K562 (cell line): ENCODE measurements around the gene GIPR. TPM values are rescaled to one million over a fixed set of nuclear protein-coding genes. Genes with fewer than 3 reads are reported as not detected.

Experiments used
- CHCHD3 ChIP-seq: fragments of 250-450 bp; sonication (Bioruptor Pico); IDR thresholded peaks from 2 replicates; pipeline ENCODE4 v2.1.2; 2022; ENCODE audit warnings: mild to moderate bottlenecking
- CREM ChIP-seq: IDR thresholded peaks from 2 replicates; pipeline ENCODE4 v1.6.1; 2014; ENCODE audit warnings: antibody characterized with exemption, low read depth
- CSDE1 ChIP-seq, 2 experiments: fragments of 450-650 bp; IDR thresholded peaks; 2 replicates each; pipeline ENCODE4 v1.6.1; 2016; ENCODE audit warnings: mild to moderate bottlenecking in 1 of 2
- DLX4 ChIP-seq: fragments of 250-450 bp; sonication (Bioruptor Pico); IDR thresholded peaks from 2 replicates; pipeline ENCODE4 v1.6.1; 2021; ENCODE audit warnings: mild to moderate bottlenecking
- ETV5 ChIP-seq: sonication (generic); formaldehyde crosslinking; IDR thresholded peaks from 2 replicates; pipeline ENCODE4 v1.4.0; 2020; ENCODE audit warnings: low read depth, mild to moderate bottlenecking, missing genetic modification reagents
- HOMEZ ChIP-seq: fragments of 250-450 bp; sonication (Bioruptor Pico); IDR thresholded peaks from 2 replicates; pipeline ENCODE4 v1.4.0; 2020; ENCODE audit warnings: mild to moderate bottlenecking, moderate library complexity
- NCOA2 ChIP-seq, 2 experiments: fragments of 450-650 bp; IDR thresholded peaks; 2 replicates each; pipeline ENCODE4 v1.6.1; 2018; ENCODE audit warnings: mild to moderate bottlenecking in 2 of 2, moderate library complexity in 1 of 2; ENCODE audit not compliant: partially characterized antibody in 2 of 2
- ZBTB40 ChIP-seq, 2 experiments: fragments of 450-650 bp in 1 of 2; sonication (generic) in 1 of 2; formaldehyde crosslinking in 1 of 2; IDR thresholded peaks; 2 replicates each; pipeline versions ENCODE4 v1.7.1 to v1.9.0; 2016 to 2022; ENCODE audit warnings: inconsistent platforms in 1 of 2, mild to moderate bottlenecking in 1 of 2, missing genetic modification reagents in 1 of 2
- ZNF707 ChIP-seq: fragments of 250-450 bp; sonication (Bioruptor Pico); conservative IDR thresholded peaks from 2 replicates; pipeline ENCODE4 v1.8.0; 2022; ENCODE audit warnings: inconsistent platforms, mild to moderate bottlenecking, moderate library complexity
- polyA plus RNA-seq, 8 experiments: library from polyadenylated mRNA; depleted of rRNA in 4 of 8; stranded (reverse) in 5 of 8; unstranded in 3 of 8; fragments of >200 nt; fragmentation: Nextera tagmentation in 2 of 8; fragmentation: Illumina TruSeq in 1 of 8; extraction: Ambion mirVana in 2 of 8; extraction: Trizol in 1 of 8; gene quantifications; 2 replicates each; pipeline versions ENCODE4 v1.2.1 to v1.2.3, GENCODE V29; 2011 to 2014; ENCODE audit warnings: inconsistent platforms in 1 of 8, missing spikeins in 1 of 8
- total RNA-seq, 7 experiments: library from RNA; depleted of rRNA in 6 of 7; stranded (reverse); fragments of >200 nt in 6 of 7; fragmentation: Illumina TruSeq in 2 of 7; extraction: Trizol in 2 of 7; gene quantifications; 2 replicates each; pipeline versions ENCODE4 v1.2.1 to v1.2.3, GENCODE V29; 2011 to 2021; ENCODE audit warnings: low replicate concordance in 1 of 7
- TF ChIP-seq, protein P1 (sequence below): fragments of 200-400 bp; formaldehyde crosslinking; IDR thresholded peaks from 2 replicates; pipeline ENCODE4 v1.6.1; 2017; ENCODE audit warnings: mild to moderate bottlenecking, low read depth, low read length, moderate library complexity

The GIPR gene
- total and polyA plus RNA-seq, 9 of the 15 experiments (the other 6 are each of a cell fraction or from before 2014, with no cell fraction given) = 2.2 to 26.8 (median 12.7) TPM

DNA sequence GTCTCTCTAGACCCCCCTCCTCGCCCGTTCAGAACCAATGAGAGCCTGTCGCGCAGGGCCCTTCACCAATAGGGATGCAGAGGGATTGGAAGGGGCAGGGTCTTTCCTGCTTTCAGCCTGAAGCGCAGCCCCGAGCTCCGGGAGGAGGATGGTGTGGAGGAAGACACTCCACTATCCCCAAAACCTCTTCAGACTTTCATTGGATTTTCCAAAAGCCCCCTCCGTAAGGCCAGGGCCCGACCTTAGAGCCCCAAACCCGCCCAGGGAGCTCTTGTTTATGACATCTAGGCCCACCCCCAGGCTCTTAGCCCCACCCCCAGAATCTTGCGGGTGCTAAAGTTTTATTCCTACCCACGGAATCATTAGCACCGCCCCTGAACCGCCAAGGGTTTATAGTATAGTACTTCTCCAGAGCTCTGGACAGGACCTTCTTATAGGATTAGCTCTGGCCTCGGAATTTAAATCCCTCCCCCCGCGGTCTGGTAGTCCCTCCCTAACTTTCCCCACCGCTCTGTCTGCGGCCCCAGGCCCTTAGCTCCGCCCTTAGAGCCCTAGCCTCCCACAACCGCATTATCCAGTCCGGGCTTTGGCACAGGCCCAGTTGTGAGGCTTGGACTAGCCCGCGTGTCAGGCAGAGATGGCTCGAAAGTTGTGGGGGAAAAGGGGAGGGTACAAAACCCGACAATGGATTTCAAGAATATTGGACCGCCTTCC is 22.2 kb upstream of the GIPR start (continued):
- TF ChIP-seq HOMEZ (CRISPR knock-in tag) (no peak), ZBTB40 (IDR thresholded peaks at IDR 0.05) (peak; percentile 83), ZBTB40 (CRISPR knock-in tag; IDR thresholded peaks at IDR 0.05) (no peak), ETV5 (no peak), NCOA2 (IDR thresholded peaks at IDR 0.05; ENCODE audit: partially characterized antibody in 2 of 2) (no peak), ZNF707 (CRISPR knock-in tag) (no peak), CSDE1 (IDR thresholded peaks at IDR 0.05) (no peak; a peak in 1 of 4 replicates), CHCHD3 (CRISPR knock-in tag) (no peak), DLX4 (CRISPR knock-in tag) (no peak), CREM (peak; percentile 71)
- TF ChIP-seq, protein P1, sequence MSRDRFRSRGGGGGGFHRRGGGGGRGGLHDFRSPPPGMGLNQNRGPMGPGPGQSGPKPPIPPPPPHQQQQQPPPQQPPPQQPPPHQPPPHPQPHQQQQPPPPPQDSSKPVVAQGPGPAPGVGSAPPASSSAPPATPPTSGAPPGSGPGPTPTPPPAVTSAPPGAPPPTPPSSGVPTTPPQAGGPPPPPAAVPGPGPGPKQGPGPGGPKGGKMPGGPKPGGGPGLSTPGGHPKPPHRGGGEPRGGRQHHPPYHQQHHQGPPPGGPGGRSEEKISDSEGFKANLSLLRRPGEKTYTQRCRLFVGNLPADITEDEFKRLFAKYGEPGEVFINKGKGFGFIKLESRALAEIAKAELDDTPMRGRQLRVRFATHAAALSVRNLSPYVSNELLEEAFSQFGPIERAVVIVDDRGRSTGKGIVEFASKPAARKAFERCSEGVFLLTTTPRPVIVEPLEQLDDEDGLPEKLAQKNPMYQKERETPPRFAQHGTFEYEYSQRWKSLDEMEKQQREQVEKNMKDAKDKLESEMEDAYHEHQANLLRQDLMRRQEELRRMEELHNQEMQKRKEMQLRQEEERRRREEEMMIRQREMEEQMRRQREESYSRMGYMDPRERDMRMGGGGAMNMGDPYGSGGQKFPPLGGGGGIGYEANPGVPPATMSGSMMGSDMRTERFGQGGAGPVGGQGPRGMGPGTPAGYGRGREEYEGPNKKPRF = no peak
